Caki2 (cell line): ENCODE data around the gene ELAVL2. TPM values are rescaled to one million over a fixed set of nuclear protein-coding genes. Genes with fewer than 3 reads are reported as not detected.

Experiments
- DNase-seq: peaks from one replicate; pipeline ENCODE4 v3.0.0-alpha.2; 2015; ENCODE audit warnings: low read depth
- in situ Hi-C: cut with HindIII; loops from 2 replicates; pipeline ENCODE4 v1.10.0; 2016; ENCODE audit warnings: low sequenced_read_pairs, low pct_unique_long_range_greater_than_20kb, mixed read lengths
- total RNA-seq: library from RNA; depleted of rRNA; stranded (reverse); fragments of >200 nt; shearing (Covaris generic); gene quantifications from 2 replicates; pipeline ENCODE4 v1.2.3, GENCODE V29; 2014; ENCODE audit warnings: low replicate concordance

Gene ELAVL2
- total RNA-seq, 1 experiment from 2014 or later = 0.74 TPM

DNA sequence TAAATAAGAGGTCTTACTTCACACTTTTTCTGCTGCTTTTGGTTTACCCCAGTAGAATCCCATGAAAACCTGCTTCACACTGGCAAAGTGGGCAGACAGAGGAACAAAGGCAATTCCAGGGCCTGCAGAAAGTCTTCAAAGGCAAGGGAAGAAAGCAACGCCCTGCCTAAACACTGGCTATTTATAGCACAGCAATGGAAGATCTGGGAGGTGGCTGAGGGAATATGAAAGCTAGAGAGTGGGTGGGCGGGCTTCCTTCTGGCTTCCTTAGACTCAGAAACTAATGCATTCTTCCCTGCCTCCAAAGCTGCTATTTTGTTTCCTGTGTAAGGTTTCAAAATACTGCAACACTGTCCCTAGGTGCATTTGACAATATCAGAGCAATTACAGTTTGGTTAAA lies 46.8 kb downstream of the ELAVL2 start:
- DNase-seq = no peak
- in situ Hi-C loops = no loop called here

DNA sequence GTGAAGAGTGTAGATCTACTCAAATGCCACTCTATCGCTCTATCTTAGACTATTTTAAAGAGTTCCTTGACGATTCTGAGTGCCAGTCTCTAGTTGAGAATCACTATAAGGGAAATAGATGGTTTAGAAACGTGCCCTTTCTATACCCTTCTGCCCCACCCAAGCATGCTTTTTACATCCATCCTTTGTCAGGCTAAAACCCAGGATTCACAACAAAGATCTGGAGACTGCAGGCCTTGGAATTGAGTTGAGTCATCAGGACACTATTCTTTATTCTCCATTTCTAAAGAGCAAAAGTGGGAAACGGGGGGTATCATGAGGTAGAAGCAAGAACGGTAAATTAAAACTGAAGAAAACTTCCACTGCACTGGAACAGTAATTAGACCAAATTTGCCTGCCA lies 48.7 kb downstream of the ELAVL2 start:
- no peak for DNase-seq
- in situ Hi-C loops = no loop called here

DNA sequence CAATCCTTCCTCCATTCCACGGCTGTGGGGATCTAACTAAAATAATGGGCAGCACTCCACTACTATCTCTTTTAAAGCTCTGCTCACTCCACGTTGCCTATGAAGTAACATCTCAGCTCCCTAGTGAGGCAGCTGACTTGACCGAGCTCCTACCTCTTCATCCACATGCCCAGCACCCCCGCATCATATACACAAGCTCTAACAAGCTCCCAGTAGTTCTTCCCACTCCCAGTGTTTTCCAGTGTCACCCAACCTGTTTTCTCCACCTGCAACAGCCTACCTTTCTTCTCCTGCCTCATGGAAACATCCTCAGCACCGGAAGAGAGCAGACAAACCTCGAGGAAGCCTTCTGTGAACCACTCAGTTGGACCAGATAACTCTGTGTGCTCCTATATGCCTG lies 50.5 kb downstream of the ELAVL2 start:
- in situ Hi-C loops = no loop called here
- no peak for DNase-seq

DNA sequence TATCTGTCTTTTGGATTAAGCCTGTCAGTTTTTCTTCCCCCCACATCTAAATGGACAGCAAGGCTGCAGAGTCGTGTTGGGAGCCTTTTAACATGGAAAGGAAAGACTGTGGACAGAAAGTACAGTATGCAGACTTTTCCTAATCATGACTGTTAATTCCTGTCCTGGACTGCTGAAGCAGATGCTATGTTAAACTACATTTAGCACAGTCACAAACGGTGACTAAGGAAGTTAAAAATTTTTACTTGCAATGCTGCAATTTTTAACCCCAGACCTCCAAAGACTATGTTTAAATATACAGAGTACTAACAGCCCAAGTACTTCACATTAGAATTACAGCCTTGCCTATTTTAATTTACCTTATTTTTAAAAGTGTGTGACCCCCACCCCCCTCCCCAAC lies 51.8 kb downstream of the ELAVL2 start:
- no peak for DNase-seq
- in situ Hi-C loops = no loop called here

GRCh38 chr9:23772385-23772783 lies 53.7 kb downstream of the ELAVL2 start:
- no peak for DNase-seq
- in situ Hi-C loops = no loop called here

GRCh38 chr9:23771746-23772384 lies 54.2 kb downstream of the ELAVL2 start:
- in situ Hi-C loops = no loop called here
- no peak for DNase-seq

DNA sequence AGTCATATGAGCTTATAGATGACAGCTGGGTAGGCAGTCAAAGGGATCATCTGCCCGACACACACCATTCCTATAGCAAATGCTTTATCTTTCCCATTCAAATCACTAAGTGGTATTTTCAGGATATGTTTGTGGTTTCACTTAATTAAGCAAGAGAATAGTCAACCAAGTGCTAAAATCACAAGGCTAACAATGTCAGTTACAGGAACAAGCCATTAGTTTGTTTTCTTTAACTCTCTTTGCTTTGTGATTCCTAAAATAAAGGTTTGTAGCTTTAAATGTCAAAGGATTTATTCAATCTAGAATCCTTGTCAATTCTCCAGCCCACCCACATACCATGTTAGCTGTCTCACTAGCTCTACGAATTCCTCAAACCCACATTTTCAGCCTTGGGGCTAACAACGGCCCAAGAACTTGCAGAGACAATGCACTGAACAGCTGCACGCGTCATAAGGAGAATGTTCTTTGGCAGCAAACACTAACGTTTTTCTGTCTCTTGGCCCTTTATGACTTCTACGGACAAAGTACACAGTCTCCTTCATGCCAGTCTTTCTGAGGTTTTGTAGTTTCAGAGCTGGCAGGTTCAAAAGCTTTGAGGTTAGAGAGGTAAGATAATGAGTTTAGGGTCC lies 56.6 kb downstream of the ELAVL2 start:
- no peak for DNase-seq
- in situ Hi-C loops = no loop called here

DNA sequence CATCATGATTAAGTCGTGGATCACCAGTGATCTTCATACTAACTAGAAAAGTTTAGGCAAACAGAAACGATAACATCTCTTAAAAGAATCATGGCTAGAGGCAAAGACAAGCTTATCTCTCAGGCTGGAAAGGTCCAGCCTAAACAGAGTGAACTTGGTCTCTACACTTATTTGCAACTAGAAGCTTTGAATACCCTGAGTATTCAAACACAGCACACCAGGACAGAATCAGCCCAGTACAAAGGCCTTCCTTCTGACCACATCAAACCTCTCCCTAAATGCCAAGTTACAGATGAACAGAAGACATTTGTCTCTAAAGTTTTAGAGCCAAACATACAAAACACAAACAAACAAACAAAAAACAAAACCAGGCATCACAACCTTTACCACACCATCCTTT lies 57.2 kb downstream of the ELAVL2 start:
- in situ Hi-C loops = no loop called here

DNA sequence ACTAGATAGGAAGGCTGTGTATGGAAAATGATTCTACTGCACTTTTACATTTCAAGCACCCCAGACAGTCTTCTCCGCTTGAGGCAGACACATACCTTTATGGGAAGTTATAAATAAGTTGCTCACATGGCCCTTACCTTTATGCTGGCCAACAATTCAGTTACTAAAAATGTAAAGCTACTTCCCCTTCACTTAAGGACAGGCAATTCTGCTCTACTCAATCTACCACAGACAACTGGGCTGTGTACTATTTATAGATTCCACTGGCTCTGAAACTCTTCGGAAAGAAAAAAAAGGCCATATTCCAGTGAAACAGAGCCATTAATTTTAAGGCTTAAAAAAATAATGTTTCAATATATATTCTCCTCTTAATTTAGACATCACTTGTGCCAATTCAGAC lies 59.4 kb downstream of the ELAVL2 start:
- DNase-seq = no peak
- in situ Hi-C loops = no loop called here

More for the DNA sequence above, 57.2 kb downstream of the ELAVL2 start:
- no peak for DNase-seq

- DNase-seq = no peak
- in situ Hi-C loops = no loop called here
Observed at GRCh38 chr9:23765561-23765960, 60.5 kb downstream of the ELAVL2 start.

DNA sequence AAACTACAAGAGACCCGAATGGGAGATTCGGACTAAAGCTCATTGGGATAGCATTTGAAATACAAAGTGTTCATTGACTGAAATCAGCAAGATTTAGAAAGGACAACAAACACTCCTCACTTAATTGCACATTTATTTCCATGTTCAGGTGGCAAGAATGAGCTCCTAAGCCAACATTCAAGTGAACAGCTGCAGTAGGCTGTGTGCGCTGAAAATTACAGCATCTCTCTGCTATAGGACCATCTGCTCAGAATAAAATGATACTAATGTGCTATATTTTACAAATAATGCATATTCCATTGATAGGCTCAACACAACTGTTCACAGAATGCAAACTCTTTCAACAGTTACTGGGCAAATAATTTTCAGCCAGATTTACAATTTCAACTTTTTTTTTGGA lies 61.8 kb downstream of the ELAVL2 start:
- in situ Hi-C loops = no loop called here

GRCh38 chr9:23754551-23754950 lies 71.5 kb downstream of the ELAVL2 start:
- DNase-seq = no peak
- in situ Hi-C loops = no loop called here

More for the DNA sequence above, 61.8 kb downstream of the ELAVL2 start:
- no peak for DNase-seq

- DNase-seq = no peak
- in situ Hi-C loops = no loop called here
Observed at GRCh38 chr9:23752859-23753258, 73.2 kb downstream of the ELAVL2 start.

- DNase-seq = no peak
- in situ Hi-C loops = no loop called here
Observed at GRCh38 chr9:23751633-23752032, 74.4 kb downstream of the ELAVL2 start.

- no peak for DNase-seq
- in situ Hi-C loops = no loop called here
Observed at GRCh38 chr9:23750808-23751207, 75.2 kb downstream of the ELAVL2 start.

DNA sequence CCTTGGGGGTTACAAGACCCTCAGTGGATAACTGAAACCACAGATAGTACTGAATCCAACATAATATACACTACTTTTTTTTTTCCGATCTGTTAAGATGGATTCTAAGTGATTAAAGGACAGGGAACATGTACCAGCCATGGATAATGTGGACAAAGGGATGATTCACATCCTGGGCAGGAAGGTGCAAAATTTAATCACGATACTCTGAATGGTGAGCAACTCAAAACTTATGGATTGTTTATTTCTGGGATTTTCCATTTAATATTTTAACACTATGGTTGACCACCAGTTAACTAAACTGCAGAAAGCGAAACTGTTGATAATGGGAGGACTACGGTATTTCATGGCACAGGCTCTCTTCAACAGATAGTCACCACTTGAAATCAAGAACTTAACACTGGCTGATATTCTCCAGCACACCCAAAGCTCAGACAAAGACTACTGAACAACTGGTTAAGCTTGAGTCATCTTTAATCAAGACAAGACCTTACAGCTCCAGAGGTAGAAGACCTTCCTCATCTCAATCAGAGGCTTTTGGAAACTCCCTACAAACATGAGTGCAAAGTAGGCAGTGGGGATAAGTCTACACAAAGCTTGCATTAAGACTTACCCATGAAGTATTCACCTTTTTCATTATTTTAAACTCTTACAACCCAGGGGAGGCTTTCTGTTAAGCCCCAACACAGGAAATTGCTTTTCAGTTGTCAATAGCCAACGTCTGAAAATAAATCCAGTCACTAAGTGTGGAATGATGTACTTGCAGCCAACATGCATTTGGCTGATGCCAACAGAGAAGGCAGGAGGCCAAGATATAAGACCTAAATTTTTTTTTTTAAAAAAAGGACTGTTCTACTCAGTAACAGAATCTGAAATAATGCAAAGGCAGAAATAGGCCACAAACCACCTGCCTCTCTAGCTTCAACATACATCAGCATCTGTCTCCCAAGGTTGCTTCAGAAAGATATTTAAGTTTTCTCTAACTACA lies 78.7 kb downstream of the ELAVL2 start:
- in situ Hi-C loops = no loop called here
- no peak for DNase-seq

DNA sequence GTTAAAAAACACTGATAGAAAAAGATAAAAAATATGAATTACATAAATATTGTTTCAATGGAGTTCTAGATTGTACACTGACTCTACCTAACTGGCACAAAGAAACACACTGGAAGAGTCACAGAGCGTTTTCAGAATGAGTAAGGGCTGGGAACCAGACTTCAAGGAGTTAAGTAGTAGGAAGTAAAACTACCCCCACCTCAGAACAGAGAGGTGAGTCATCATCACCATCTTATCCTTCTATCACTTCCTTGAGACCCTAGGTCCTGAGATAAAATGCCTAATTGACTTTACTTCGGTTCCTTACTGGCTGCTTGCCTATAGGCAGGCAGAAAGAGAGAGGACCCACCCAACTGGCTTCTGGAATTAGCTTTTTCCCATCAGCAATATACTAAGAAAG lies 79.7 kb downstream of the ELAVL2 start:
- DNase-seq = no peak
- in situ Hi-C loops = no loop called here

- in situ Hi-C loops = no loop called here
- DNase-seq = no peak
Observed at GRCh38 chr9:23743036-23743435, 83.0 kb downstream of the ELAVL2 start.

GRCh38 chr9:23741351-23741750 lies 84.7 kb downstream of the ELAVL2 start:
- in situ Hi-C loops = no loop called here
- no peak for DNase-seq
